Measurements from ENCODE around the gene CARD11. TPM values are rescaled to one million over a fixed set of nuclear protein-coding genes. Genes with fewer than 3 reads are reported as not detected.

CARD11 gene
- total and polyA plus RNA-seq, 2 of the 13 experiments (the other 11 are each of a cell fraction or from before 2014, with no cell fraction given): 0.04 TPM; not detected in 1

DNA sequence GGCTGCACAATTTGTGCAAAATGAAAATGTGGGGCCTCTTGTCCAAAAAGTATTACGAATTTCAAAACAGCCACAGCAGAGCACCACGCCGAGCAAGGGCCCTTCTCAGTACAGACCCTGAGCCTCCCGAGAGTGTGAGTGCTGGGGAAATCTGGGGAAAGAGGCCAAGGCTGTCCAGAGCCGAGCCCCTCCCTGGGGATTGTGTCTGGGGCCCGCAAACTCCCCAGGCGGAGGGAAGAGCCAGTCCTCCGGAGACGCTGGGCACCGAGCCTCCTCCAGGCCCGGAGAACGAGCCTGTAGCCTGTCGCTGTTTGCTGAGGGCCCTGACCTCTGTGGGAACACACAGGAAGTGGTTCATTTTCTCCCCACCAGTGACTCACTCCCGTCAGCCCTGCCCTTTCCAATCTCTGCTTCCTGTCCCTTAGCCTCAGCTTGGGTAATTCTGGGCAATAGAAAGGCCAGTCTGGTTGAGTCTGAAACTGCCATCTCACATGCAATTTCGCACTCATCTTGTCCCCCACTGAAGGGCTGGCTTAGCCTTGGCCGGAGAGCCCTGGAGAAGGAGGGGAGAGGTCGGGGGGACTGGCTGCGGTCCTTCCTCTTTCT lies 180.1 kb downstream of the CARD11 start (continued):
- TF ChIP-seq, protein P1, sequence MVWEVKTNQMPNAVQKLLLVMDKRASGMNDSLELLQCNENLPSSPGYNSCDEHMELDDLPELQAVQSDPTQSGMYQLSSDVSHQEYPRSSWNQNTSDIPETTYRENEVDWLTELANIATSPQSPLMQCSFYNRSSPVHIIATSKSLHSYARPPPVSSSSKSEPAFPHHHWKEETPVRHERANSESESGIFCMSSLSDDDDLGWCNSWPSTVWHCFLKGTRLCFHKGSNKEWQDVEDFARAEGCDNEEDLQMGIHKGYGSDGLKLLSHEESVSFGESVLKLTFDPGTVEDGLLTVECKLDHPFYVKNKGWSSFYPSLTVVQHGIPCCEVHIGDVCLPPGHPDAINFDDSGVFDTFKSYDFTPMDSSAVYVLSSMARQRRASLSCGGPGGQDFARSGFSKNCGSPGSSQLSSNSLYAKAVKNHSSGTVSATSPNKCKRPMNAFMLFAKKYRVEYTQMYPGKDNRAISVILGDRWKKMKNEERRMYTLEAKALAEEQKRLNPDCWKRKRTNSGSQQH (CRISPR knock-in tag; IDR thresholded peaks at IDR 0.05; ENCODE audit: low read depth): peak; percentile 56; the same call in 1 of the 2 replicates
- TF ChIP-seq, protein P2, sequence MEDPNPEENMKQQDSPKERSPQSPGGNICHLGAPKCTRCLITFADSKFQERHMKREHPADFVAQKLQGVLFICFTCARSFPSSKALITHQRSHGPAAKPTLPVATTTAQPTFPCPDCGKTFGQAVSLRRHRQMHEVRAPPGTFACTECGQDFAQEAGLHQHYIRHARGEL (CRISPR knock-in tag; IDR thresholded peaks at IDR 0.05): no peak
- TF ChIP-seq, protein P3, sequence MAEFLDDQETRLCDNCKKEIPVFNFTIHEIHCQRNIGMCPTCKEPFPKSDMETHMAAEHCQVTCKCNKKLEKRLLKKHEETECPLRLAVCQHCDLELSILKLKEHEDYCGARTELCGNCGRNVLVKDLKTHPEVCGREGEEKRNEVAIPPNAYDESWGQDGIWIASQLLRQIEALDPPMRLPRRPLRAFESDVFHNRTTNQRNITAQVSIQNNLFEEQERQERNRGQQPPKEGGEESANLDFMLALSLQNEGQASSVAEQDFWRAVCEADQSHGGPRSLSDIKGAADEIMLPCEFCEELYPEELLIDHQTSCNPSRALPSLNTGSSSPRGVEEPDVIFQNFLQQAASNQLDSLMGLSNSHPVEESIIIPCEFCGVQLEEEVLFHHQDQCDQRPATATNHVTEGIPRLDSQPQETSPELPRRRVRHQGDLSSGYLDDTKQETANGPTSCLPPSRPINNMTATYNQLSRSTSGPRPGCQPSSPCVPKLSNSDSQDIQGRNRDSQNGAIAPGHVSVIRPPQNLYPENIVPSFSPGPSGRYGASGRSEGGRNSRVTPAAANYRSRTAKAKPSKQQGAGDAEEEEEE (CRISPR knock-in tag; IDR thresholded peaks at IDR 0.05; ENCODE audit: borderline replicate concordance): no peak
- TF ChIP-seq ZFYVE20 (CRISPR knock-in tag; IDR thresholded peaks at IDR 0.05; ENCODE audit: borderline replicate concordance, low read depth) (no peak), ISL2 (CRISPR knock-in tag; IDR thresholded peaks at IDR 0.05) (peak; percentile 51; the same call in 1 of the 2 replicates), YY1 (IDR thresholded peaks at IDR 0.05; ENCODE audit: insufficient read depth, insufficient replicate concordance, low read depth, low read length) (peak; percentile 62), ZNF142 (CRISPR knock-in tag; IDR thresholded peaks at IDR 0.05) (0 out of 2 replicates have a peak, but pooled peaks have one; percentile 16), RORA (CRISPR knock-in tag; IDR thresholded peaks at IDR 0.05) (no peak), ATRX (CRISPR knock-in tag; IDR thresholded peaks at IDR 0.05; ENCODE audit: borderline replicate concordance) (no peak), TEAD2 (CRISPR knock-in tag; IDR thresholded peaks at IDR 0.05) (no peak), NFE2 (CRISPR knock-in tag; IDR thresholded peaks at IDR 0.05) (no peak), HOXA5 (CRISPR knock-in tag; IDR thresholded peaks at IDR 0.05) (peak; percentile 68; the same call in 1 of the 2 replicates), ZNF619 (CRISPR knock-in tag; IDR thresholded peaks at IDR 0.05) (peak; percentile 22; the same call in 1 of the 2 replicates), ZNF746 (CRISPR knock-in tag; IDR thresholded peaks at IDR 0.05) (peak; percentile 40; the same call in 1 of the 2 replicates), ZNF432 (CRISPR knock-in tag; IDR thresholded peaks at IDR 0.05; ENCODE audit: borderline replicate concordance) (no peak), ZBTB3 (CRISPR knock-in tag; IDR thresholded peaks at IDR 0.05; ENCODE audit: borderline replicate concordance, low read depth) (0 out of 2 replicates have a peak, but pooled peaks have one; percentile 25), FOXJ3 (CRISPR knock-in tag; IDR thresholded peaks at IDR 0.05; ENCODE audit: borderline replicate concordance) (no peak), ZNF513 (CRISPR knock-in tag; conservative IDR thresholded peaks at IDR 0.05) (no peak)
